Endothelial cell of umbilical vein (primary cell): ENCODE results near the gene ZBTB14. TPM values are rescaled to one million over a fixed set of nuclear protein-coding genes. Genes with fewer than 3 reads are reported as not detected.

Experiments used
- BruUV-seq: library from RNA; stranded (reverse); fragments of 400-500 nt; replicated peaks from 2 replicates; lab custom pipeline; 2021; lab: Mats Ljungman, UMichigan
- CTCF ChIA-PET: fragments of 300-600, 350-600 bp; sonication (Branson Sonifier 250); formaldehyde crosslinking; loops from one replicate; lab custom pipeline; 2021; ENCODE audit warnings: antibody characterized with exemption, inconsistent platforms; lab: Charles Lee
- POLR2A ChIA-PET: fragments of 300-600, 350-600 bp; sonication (Branson Sonifier 250); formaldehyde crosslinking; loops from one replicate; lab custom pipeline; 2021; ENCODE audit warnings: antibody characterized with exemption, inconsistent platforms; lab: Charles Lee
- DNase-seq: peaks from one replicate; pipeline ENCODE4 v3.0.0-alpha.2; 2011; ENCODE audit warnings: low read depth, low spot score
- FAIRE-seq: peaks from 2 replicates; lab custom pipeline; 2011; peaks lifted over from hg19 to GRCh38; lab: Jason Lieb, UNC
- H2AFZ ChIP-seq: 2 replicates; pipeline ENCODE4 v1.6.0; 2012; ENCODE audit warnings: low read depth, low read length, control low read depth, inconsistent platforms
- H3K27ac ChIP-seq: 2 replicates; pipeline ENCODE4 v1.5.1; 2011; ENCODE audit warnings: low read depth, mild to moderate bottlenecking, control low read depth, low read length, moderate library complexity; ENCODE audit not compliant: insufficient read depth
- H3K27me3 ChIP-seq, 2 experiments: 2 replicates each; pipeline versions ENCODE4 v1.6.0 to v1.6.1; 2011; ENCODE audit warnings: low read length in 2 of 2, mixed read lengths in 1 of 2; ENCODE audit not compliant: control insufficient read depth in 2 of 2, insufficient read depth in 2 of 2
- H3K36me3 ChIP-seq, 2 experiments: 2 replicates in 1 of 2; 3 replicates in 1 of 2; pipeline ENCODE4 v1.5.1; 2011; ENCODE audit warnings: low read length in 2 of 2, mild to moderate bottlenecking in 1 of 2, moderate library complexity in 1 of 2; ENCODE audit not compliant: control insufficient read depth in 2 of 2, insufficient read depth in 2 of 2; ENCODE audit errors: extremely low read depth in 1 of 2
- H3K4me1 ChIP-seq: 3 replicates; pipeline ENCODE4 v1.5.1; 2011; ENCODE audit warnings: mild to moderate bottlenecking, low read length; ENCODE audit not compliant: control insufficient read depth, insufficient read depth; ENCODE audit errors: extremely low read depth
- H3K4me2 ChIP-seq: 2 replicates; pipeline ENCODE4 v1.6.1; 2011; ENCODE audit warnings: low read length, control low read depth, mixed read lengths; ENCODE audit not compliant: insufficient read depth
- H3K4me3 ChIP-seq, 3 experiments: fragments of 200-600 bp in 1 of 3; sonication (generic), shearing (Covaris generic) in 1 of 3; replicated peaks in 1 of 3; 2 replicates each; pipeline ENCODE4 v1.5.1; 2011 to 2016; ENCODE audit warnings: control low read depth in 3 of 3, low read length in 3 of 3, mild to moderate bottlenecking in 2 of 3, inconsistent platforms in 1 of 3, low read depth in 1 of 3, moderate library complexity in 1 of 3; ENCODE audit not compliant: insufficient read depth in 1 of 3
- H3K79me2 ChIP-seq: 2 replicates; pipeline ENCODE4 v1.6.0; 2012; ENCODE audit warnings: low read length, inconsistent platforms; ENCODE audit not compliant: control insufficient read depth, insufficient read depth
- H3K9ac ChIP-seq: replicated peaks from 2 replicates; pipeline ENCODE3; 2011; ENCODE audit warnings: low read length, control low read depth; ENCODE audit not compliant: insufficient read depth; ENCODE audit errors: extremely low read depth
- H3K9me1 ChIP-seq: replicated peaks from 3 replicates; pipeline ENCODE4 v1.6.0; 2011; ENCODE audit warnings: mild to moderate bottlenecking, low read length; ENCODE audit not compliant: control insufficient read depth, insufficient read depth; ENCODE audit errors: extremely low read depth
- H3K9me3 ChIP-seq: replicated peaks from 2 replicates; pipeline ENCODE4 v1.5.1; 2012; ENCODE audit warnings: low read length, inconsistent platforms; ENCODE audit not compliant: control insufficient read depth, insufficient read depth
- H4K20me1 ChIP-seq: replicated peaks from 2 replicates; pipeline ENCODE3; 2011; ENCODE audit warnings: mild to moderate bottlenecking, low read length; ENCODE audit not compliant: control insufficient read depth, insufficient read depth; ENCODE audit errors: extremely low read depth
- EZH2 ChIP-seq: IDR thresholded peaks from 2 replicates; pipeline ENCODE4 v1.6.1; 2012; ENCODE audit warnings: borderline replicate concordance, low read depth, mild to moderate bottlenecking, moderate library complexity, low read length, inconsistent platforms; ENCODE audit not compliant: severe bottlenecking
- JUN ChIP-seq: IDR thresholded peaks from 2 replicates; pipeline ENCODE4 v1.6.1; 2011; ENCODE audit warnings: borderline replicate concordance, low read depth; ENCODE audit not compliant: insufficient read length, insufficient read depth
- POLR2A ChIP-seq: IDR thresholded peaks from 2 replicates; pipeline ENCODE4 v1.6.1; 2012; ENCODE audit warnings: low read depth, mild to moderate bottlenecking, control low read depth, low read length
- POLR2AphosphoS5 ChIP-seq: IDR thresholded peaks from 2 replicates; pipeline ENCODE4 v1.6.1; 2012; ENCODE audit warnings: low read depth, mild to moderate bottlenecking, control low read depth, low read length, moderate library complexity; ENCODE audit not compliant: insufficient read depth
- dilution Hi-C: fragments of 300-500 bp; cut with MboI; formaldehyde crosslinking; loops from one replicate; pipeline ENCODE4 v1.15.0; 2019; ENCODE audit warnings: low sequenced_read_pairs; ENCODE audit not compliant: extremely low pct_ligation_motif_present
- intact Hi-C: fragments of 100-400 bp; cut with micrococcal nuclease; formaldehyde crosslinking; loops from one replicate; pipeline ENCODE4 v1.10.0; 2022
- polyA plus RNA-seq, 4 experiments: library from polyadenylated mRNA; depleted of rRNA in 3 of 4; stranded (reverse) in 3 of 4; unstranded in 1 of 4; fragments of >200 nt; gene quantifications; 2 replicates each; pipeline versions ENCODE4 v1.2.1 to v1.2.3, GENCODE V29; 2011 to 2012; ENCODE audit warnings: missing spikeins in 1 of 4
- total RNA-seq: library from RNA; stranded (reverse); gene quantifications from 2 replicates; pipeline ENCODE4 v1.2.3, GENCODE V29; 2021
- TF ChIP-seq, protein P1 (sequence below): IDR thresholded peaks from 2 replicates; pipeline ENCODE4 v1.6.1; 2011; ENCODE audit not compliant: insufficient read depth, insufficient read length

Gene ZBTB14
- total and polyA plus RNA-seq, 2 donors (not counting 3 experiments of a cell fraction or from before 2014, with no cell fraction given) = 5.5 to 13.7 TPM

DNA sequence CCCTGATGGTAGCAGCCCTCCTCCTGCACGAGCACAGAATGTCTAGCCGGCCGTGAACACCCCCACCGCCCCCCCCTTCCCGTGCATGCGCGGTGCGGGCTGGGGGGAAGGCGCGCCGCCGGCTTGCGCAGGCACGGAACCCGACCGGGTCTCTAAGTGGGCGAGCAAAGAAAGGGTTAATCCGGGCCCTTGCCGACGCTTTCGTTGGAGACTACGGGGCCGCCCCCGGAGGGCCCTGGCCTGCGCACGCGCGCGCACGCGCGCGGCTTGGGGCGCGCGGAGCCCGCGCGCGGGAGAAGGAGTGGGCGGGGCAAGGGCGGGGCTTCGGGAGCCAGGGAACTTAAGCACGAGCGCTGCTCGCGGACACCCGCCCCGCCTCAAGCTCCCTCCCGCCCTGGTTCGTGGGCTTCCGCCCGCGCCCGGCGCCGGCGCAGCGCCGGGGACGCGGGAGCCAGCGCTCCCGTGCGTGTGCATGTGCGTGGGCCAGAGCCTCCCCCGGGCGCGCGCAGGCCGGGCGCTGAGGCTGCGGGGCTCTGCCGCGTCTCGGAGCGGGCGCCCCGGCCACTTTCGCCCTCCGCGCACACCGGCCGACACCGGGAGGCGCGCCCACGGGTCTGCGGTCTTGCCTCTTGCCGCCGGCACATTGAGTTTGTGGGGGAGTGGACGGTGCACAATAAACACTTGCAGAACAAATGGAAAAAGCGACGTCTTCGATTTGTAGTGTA, 617 bp upstream of the ZBTB14 start:
- Histone ChIP-seq H3K4me3 (peak overlapping the region; percentile 44 to 94 (median 49)), H4K20me1 (no peaks in the 10 kb centered on the region), H2AFZ (peak overlapping the region; percentile 60), H3K27ac (peak overlapping the region; percentile 59), H3K4me1 (peaks cover 17% of the 10 kb centered on the region), H3K36me3 (peaks cover under 1 to 5% of the 10 kb centered on the region in 2 experiments), H3K79me2 (peaks cover 9% of the 10 kb centered on the region), H3K27me3 (peaks cover 10 to 17% of the 10 kb centered on the region in 2 experiments), H3K9ac (peak overlapping the region; percentile 86), H3K9me3 (no peaks in the 10 kb centered on the region), H3K9me1 (no peaks in the 10 kb centered on the region), H3K4me2 (peak overlapping the region; percentile 69)
- TF ChIP-seq POLR2AphosphoS5 (peak; percentile 60), POLR2A (no peak)
- no TSS peak for BruUV-seq
- ChIA-PET CTCF (interaction anchor here (0.9 to 3.8 kb wide), 2 partner anchors 58 to 251 kb away, joined by 5 to 25 read pairs; no protein-coding TSS in a partner anchor), POLR2A (interaction anchor here (0.6 to 3.8 kb wide), 2 partner anchors 8 to 59 kb away, joined by 3 to 22 read pairs; no protein-coding TSS in a partner anchor)
- intact Hi-C loops (loop anchor here (1.0 to 2.0 kb wide), 4 partner anchors 58 to 332 kb away; partner anchors contain the start of gene EPB41L3), dilution Hi-C loops (no loop called here)
- DNase-seq (peak; percentile 97), FAIRE-seq (peak; percentile 87)

DNA sequence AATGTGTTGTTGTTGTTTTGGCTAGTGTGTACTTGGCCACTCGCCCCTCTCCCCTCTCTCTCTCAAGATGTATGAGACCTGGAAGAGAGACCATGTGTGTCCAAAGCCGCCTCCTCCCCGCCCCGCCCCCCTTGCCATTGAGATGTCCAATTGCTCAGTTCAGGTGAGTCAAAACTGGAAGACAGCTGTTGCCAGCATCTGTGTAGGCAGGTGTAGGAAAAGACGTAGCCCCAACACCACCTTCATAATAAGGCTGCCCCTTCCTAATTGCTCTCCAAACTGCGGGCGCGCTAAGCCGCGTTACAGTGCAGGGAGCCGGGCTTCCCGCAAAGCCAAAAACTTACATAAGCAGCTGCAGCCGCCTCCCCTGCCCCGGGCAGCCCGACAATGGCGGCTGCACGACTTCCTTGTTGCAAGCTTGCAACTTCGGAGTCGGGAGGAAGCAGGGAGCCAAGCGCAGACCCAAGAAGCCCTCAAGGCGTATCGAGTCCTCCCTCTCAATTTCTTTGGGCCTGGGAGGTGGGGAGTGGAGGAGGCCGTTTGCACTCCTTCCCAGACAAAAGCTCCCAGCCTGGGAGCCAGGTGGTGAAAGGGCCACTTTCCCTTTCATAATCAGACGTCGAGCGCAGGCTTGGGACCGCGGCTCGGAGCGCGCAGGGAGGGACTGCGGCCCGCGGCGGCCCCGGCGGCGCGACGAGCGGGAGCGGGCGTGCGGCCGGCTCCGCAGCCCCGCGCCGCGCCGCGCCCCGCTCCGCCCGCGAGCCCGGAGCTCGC, 882 bp downstream of the ZBTB14 start:
- Histone ChIP-seq H3K79me2 (peaks cover 9% of the 10 kb centered on the region), H3K27ac (peak overlapping the region; percentile 65), H3K9ac (peak overlapping the region; percentile 84), H3K27me3 (peaks cover 5 to 6% of the 10 kb centered on the region in 2 experiments), H3K4me3 (peak overlapping the region; percentile 68 to 94 (median 79)), H3K4me2 (peak overlapping the region; percentile 66), H4K20me1 (no peaks in the 10 kb centered on the region), H2AFZ (peak overlapping the region; percentile 96), H3K9me3 (no peaks in the 10 kb centered on the region), H3K4me1 (peaks cover 17% of the 10 kb centered on the region), H3K9me1 (no peaks in the 10 kb centered on the region), H3K36me3 (peaks cover 5 to 9% of the 10 kb centered on the region in 2 experiments)
- ChIA-PET POLR2A (interaction anchor here (3.8 kb wide), 1 partner anchor 58 kb away, joined by 22 read pairs; no protein-coding TSS in a partner anchor), CTCF (interaction anchor here (0.8 to 3.8 kb wide), 4 partner anchors 57 to 1227 kb away, joined by 3 to 25 read pairs (median 4); no protein-coding TSS in a partner anchor)
- dilution Hi-C loops = no loop called here
- peak; percentile 59 for FAIRE-seq
- no TSS peak for BruUV-seq
- TF ChIP-seq, protein P1, sequence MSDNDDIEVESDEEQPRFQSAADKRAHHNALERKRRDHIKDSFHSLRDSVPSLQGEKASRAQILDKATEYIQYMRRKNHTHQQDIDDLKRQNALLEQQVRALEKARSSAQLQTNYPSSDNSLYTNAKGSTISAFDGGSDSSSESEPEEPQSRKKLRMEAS = no peak
- TF ChIP-seq EZH2 (no peak), JUN (no peak), POLR2A (no peak), POLR2AphosphoS5 (peak; percentile 11)
- peak; percentile 63 for DNase-seq
- intact Hi-C loops = loop anchor here (5.0 kb wide), 1 partner anchor 1972 kb away; no protein-coding TSS in a partner anchor
